NCI-H510A (cell line): Measurements from ENCODE around the gene PCDH17.

ENCODE experiments used
- DNase-seq: peaks from one replicate; lab custom pipeline; 2025; lab: John Stamatoyannopoulos, UW

The PCDH17 gene

GRCh38 chr13:57634839-57635165 is 3.3 kb downstream of the PCDH17 start:
- DNase-seq = no peak

- no peak for DNase-seq
Observed at GRCh38 chr13:57635541-57636085, 4.1 kb downstream of the PCDH17 start.

GRCh38 chr13:57636816-57637215 is 5.3 kb downstream of the PCDH17 start:
- DNase-seq = no peak

GRCh38 chr13:57637515-57637914 is 6.0 kb downstream of the PCDH17 start:
- no peak for DNase-seq

GRCh38 chr13:57638186-57638890 is 6.8 kb downstream of the PCDH17 start:
- no peak for DNase-seq

GRCh38 chr13:57640607-57641006 is 9.1 kb downstream of the PCDH17 start:
- DNase-seq = no peak

- DNase-seq = no peak
Observed at GRCh38 chr13:57641051-57641450, 9.5 kb downstream of the PCDH17 start.

GRCh38 chr13:57644106-57644505 is 12.6 kb downstream of the PCDH17 start:
- DNase-seq = no peak

- DNase-seq = no peak
Observed at GRCh38 chr13:57653229-57653989, 21.9 kb downstream of the PCDH17 start.

GRCh38 chr13:57665481-57665880 is 33.9 kb downstream of the PCDH17 start:
- no peak for DNase-seq

- DNase-seq = no peak
Observed at GRCh38 chr13:57666131-57666953, 34.8 kb downstream of the PCDH17 start.

- no peak for DNase-seq
Observed at GRCh38 chr13:57672168-57672567, 40.6 kb downstream of the PCDH17 start.

- no peak for DNase-seq
Observed at GRCh38 chr13:57673197-57673596, 41.7 kb downstream of the PCDH17 start.

GRCh38 chr13:57675526-57675925 is 44.0 kb downstream of the PCDH17 start:
- no peak for DNase-seq

GRCh38 chr13:57680609-57681008 is 49.1 kb downstream of the PCDH17 start:
- DNase-seq = no peak

GRCh38 chr13:57682128-57682716 is 50.7 kb downstream of the PCDH17 start:
- no peak for DNase-seq

GRCh38 chr13:57698851-57699250 is 67.3 kb downstream of the PCDH17 start:
- no peak for DNase-seq

GRCh38 chr13:57704031-57704430 is 72.5 kb downstream of the PCDH17 start:
- DNase-seq = no peak

- no peak for DNase-seq
Observed at GRCh38 chr13:57716295-57716694, 84.8 kb downstream of the PCDH17 start.

- no peak for DNase-seq
Observed at GRCh38 chr13:57724486-57725272, 93.1 kb downstream of the PCDH17 start.

- no peak for DNase-seq
Observed at GRCh38 chr13:57725480-57725879, 93.9 kb downstream of the PCDH17 start.
